ENCODE data around the gene HIPK2. TPM values are rescaled to one million over a fixed set of nuclear protein-coding genes. Genes with fewer than 3 reads are reported as not detected.

Gene HIPK2
- total RNA-seq, 1 experiment from 2014 or later = 30.7 TPM

GRCh38 chr7:139680676-139681462, 96.9 kb downstream of the HIPK2 start:
- H3K27ac ChIP-seq (ENCODE audit: low read depth, low read length, poor library complexity, severe bottlenecking) = no peak overlapping the region
- no TSS peak for BruUV-seq (replicated peaks)
- TF ChIP-seq EZH2 (IDR thresholded peaks at IDR 0.05; ENCODE audit: borderline replicate concordance, low read depth, low read length, poor library complexity, severe bottlenecking) = no peak
- no peak for TF ChIP-seq CTCF (conservative IDR thresholded peaks at IDR 0.05; ENCODE audit: low read depth, low read length)
- H3K27me3 ChIP-seq (replicated peaks; ENCODE audit: insufficient read depth, low read depth, low read length, poor library complexity) = no peaks in the 10 kb centered on the region
- peaks cover 6% of the 10 kb centered on the region for H3K9me3 ChIP-seq (ENCODE audit: low read depth, low read length, poor library complexity, severe bottlenecking)
- CTCF ChIA-PET = no interaction called here
- peak; percentile 80 for DNase-seq (ENCODE audit: low spot score)
- intact Hi-C loops (cut with micrococcal nuclease; ENCODE audit: unreplicated experiment) = no loop called here
- no peak overlapping the region for H3K4me3 ChIP-seq (ENCODE audit: low read depth, low read length, poor library complexity, severe bottlenecking)
- peaks cover 12% of the 10 kb centered on the region for H3K4me1 ChIP-seq (ENCODE audit: insufficient read depth, low read length, poor library complexity, severe bottlenecking)
- POLR2A ChIA-PET (ENCODE audit: low non-redundant PET) = no interaction called here
- no peaks in the 10 kb centered on the region for H3K36me3 ChIP-seq (ENCODE audit: insufficient read depth, low read length, poor library complexity, severe bottlenecking)

- Histone ChIP-seq H3K27me3 (replicated peaks; ENCODE audit: insufficient read depth, low read depth, low read length, poor library complexity) (no peaks in the 10 kb centered on the region), H3K4me1 (ENCODE audit: insufficient read depth, low read length, poor library complexity, severe bottlenecking) (peaks cover 12% of the 10 kb centered on the region), H3K9me3 (ENCODE audit: low read depth, low read length, poor library complexity, severe bottlenecking) (no peaks in the 10 kb centered on the region), H3K4me3 (ENCODE audit: low read depth, low read length, poor library complexity, severe bottlenecking) (no peak overlapping the region), H3K36me3 (ENCODE audit: insufficient read depth, low read length, poor library complexity, severe bottlenecking) (no peaks in the 10 kb centered on the region), H3K27ac (ENCODE audit: low read depth, low read length, poor library complexity, severe bottlenecking) (no peak overlapping the region)
- no peak for DNase-seq (ENCODE audit: low spot score)
- no peak for TF ChIP-seq EZH2 (IDR thresholded peaks at IDR 0.05; ENCODE audit: borderline replicate concordance, low read depth, low read length, poor library complexity, severe bottlenecking)
- no peak for TF ChIP-seq CTCF (conservative IDR thresholded peaks at IDR 0.05; ENCODE audit: low read depth, low read length)
- CTCF ChIA-PET = no interaction called here
- POLR2A ChIA-PET (ENCODE audit: low non-redundant PET) = no interaction called here
- BruUV-seq (replicated peaks) = no TSS peak
- intact Hi-C loops (cut with micrococcal nuclease; ENCODE audit: unreplicated experiment) = no loop called here
These were observed 97.8 kb downstream of the HIPK2 start for GRCh38 chr7:139679731-139680594.

GRCh38 chr7:139676390-139676789, 101.4 kb downstream of the HIPK2 start:
- DNase-seq (ENCODE audit: low spot score) = no peak
- BruUV-seq (replicated peaks) = no TSS peak
- intact Hi-C loops (cut with micrococcal nuclease; ENCODE audit: unreplicated experiment) = no loop called here
- POLR2A ChIA-PET (ENCODE audit: low non-redundant PET) = no interaction called here
- H3K36me3 ChIP-seq (ENCODE audit: insufficient read depth, low read length, poor library complexity, severe bottlenecking) = no peaks in the 10 kb centered on the region
- H3K27ac ChIP-seq (ENCODE audit: low read depth, low read length, poor library complexity, severe bottlenecking) = no peak overlapping the region
- H3K4me1 ChIP-seq (ENCODE audit: insufficient read depth, low read length, poor library complexity, severe bottlenecking) = peaks cover 9% of the 10 kb centered on the region
- no peaks in the 10 kb centered on the region for H3K9me3 ChIP-seq (ENCODE audit: low read depth, low read length, poor library complexity, severe bottlenecking)
- CTCF ChIA-PET = no interaction called here
- no peaks in the 10 kb centered on the region for H3K27me3 ChIP-seq (replicated peaks; ENCODE audit: insufficient read depth, low read depth, low read length, poor library complexity)
- TF ChIP-seq CTCF (conservative IDR thresholded peaks at IDR 0.05; ENCODE audit: low read depth, low read length) (no peak), EZH2 (IDR thresholded peaks at IDR 0.05; ENCODE audit: borderline replicate concordance, low read depth, low read length, poor library complexity, severe bottlenecking) (no peak)
- no peak overlapping the region for H3K4me3 ChIP-seq (ENCODE audit: low read depth, low read length, poor library complexity, severe bottlenecking)
